ENCODE measurements around the gene KHDRBS1.
"Not testable (repeated sequence)": the region's sequence is repeated elsewhere in the genome, so short reads cannot be mapped to it uniquely, and the experiment has no call there.

Gene KHDRBS1

DNA sequence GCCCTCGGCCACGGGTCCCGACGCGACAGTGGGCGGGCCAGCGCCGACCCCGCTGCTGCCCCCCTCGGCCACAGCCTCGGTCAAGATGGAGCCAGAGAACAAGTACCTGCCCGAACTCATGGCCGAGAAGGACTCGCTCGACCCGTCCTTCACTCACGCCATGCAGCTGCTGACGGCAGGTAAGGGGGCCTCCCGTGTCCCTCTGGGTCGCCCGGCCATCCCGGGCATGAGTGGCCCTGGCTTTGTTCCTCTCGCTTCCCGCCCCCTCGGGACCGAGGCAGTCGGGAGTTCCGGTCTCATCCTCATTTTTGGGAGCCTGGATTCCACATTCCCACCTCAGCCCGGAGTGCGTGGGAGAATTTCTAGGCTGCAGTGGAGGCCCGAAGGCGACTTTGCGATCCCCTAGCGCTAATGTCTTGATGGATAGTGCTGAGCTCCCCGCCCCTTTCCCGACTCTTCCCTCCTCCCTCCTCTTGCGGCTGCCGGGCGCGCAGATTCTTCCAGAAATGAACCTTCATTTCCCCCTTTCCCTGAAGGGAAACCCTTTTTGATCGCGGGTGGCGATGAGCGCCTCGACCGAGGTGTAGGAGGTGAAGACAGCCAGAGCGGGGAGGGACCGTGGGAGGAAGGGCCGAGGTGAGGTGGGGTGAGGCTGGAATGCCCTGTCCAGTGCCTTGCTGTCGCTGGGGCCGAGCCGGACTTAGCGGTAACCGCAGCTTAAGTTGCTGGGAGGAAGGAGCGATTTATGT, 705 bp downstream of the KHDRBS1 start:
- peak; percentile 7 to 27 (median 10) for DNase-seq

GRCh38 chr1:32014948-32015273, 1.2 kb downstream of the KHDRBS1 start:
- DNase-seq: peak in 2 of 5 experiments; percentile 7 to 54

DNA sequence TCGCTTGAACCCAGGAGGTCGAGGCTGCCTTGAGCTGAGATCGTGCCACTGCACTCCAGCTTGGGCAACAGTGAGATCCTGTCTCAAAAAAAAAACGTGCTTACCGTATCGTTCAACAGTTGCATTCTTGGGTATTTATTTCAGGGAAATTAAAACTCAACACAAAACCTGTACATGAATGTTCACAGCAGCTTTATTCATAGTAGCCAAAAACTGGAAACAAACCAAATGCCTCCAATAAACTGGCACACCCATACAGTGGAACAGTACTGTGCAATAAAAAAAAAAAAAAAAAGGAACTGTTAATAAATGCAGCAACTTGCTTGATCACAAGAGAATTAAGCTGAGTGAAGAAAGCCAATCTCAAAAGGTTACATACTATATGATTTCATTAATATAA, 6.7 kb downstream of the KHDRBS1 start:
- DNase-seq: no peak

GRCh38 chr1:32021574-32022018, 7.9 kb downstream of the KHDRBS1 start:
- not testable (repeated sequence) for DNase-seq

GRCh38 chr1:32023351-32023750, 9.7 kb downstream of the KHDRBS1 start:
- no peak for DNase-seq

GRCh38 chr1:32025515-32025914, 11.8 kb downstream of the KHDRBS1 start:
- no peak for DNase-seq

DNA sequence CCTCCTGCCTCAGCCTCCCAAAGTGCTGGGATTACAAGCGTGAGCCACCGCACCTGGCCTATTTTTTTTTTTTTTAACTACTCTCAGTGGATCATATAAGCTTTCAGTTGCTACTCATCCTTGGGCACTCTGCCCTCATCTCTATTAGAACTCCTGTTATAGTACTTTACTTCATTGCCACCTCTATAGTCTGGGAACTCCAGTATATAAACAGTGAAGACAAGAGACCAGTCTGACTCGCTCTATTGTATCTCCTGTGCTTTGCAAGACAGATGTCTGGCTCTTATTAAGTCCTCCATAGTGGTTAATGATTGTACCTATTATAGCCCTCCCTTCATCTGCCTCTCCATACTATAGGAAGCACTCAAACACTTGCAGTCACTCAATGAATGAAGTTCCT, 15.1 kb downstream of the KHDRBS1 start:
- no peak for DNase-seq

DNA sequence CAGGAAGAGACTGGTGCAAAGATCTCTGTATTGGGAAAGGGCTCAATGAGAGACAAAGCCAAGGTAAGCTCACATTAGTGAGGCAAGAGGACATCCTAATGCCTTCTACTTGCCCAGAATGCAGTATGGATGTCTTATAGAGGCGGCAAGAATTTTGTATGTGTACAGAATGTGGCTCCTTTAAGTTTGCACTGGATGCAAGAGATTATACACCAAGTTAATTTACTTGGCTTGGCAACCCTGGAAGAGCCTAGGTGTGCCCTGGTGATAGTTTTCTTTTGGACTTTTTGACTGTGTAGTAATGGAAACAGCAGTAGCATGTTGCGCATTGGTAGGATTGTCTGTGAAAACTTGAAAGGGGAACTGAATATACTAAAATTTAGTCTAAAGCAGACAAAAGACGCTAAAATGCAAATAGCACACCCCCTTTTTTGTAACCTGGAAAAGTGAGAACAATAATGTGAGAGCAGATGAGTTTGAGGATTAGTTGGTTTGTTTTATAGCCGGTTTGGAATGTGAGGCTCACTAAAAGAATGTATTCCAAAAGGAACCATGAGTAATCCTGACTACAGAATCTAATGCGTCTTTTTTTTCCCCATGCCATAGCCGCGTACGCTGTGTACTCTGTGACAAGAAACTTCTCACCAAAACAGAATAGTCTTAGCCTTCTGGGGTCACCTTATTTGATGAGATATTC, 18.1 kb downstream of the KHDRBS1 start:
- no peak for DNase-seq

DNA sequence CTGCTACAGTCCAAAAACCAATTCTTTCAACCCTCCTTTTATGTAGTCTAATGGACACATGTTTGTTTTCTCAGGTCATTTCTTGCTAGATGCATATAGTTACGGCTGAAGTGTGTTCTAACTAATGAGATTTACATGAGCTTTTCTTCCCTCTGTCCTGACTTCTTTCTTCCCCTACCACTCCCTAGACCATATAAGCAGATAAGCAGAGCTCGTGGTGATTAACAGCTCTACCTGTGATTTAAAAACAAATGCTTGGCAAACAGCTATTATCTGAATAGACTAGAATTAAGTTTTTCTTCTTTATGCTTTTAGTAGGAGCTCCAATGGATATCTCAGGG, 18.6 kb downstream of the KHDRBS1 start:
- DNase-seq: no peak

DNA sequence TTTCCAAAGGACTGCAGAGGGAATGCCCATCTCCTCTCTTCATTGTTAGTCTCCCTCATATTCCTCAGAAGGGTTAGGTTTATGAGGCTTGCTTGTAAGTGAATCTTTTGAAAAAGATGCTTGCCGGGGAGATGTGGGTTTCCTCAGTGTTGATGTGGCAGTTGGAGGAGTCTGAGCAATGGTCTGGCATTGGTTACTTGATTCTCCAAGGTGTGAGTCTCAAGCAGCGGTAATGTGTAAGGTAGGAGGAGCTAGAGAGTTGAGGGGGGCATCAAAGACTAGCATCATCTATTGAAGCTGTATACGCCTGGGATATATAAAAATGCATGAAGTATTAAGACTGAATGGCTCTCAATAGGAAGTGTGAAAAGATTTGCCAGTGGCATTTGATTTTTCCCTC, 21.5 kb downstream of the KHDRBS1 start:
- DNase-seq: no peak

GRCh38 chr1:32040711-32041110, 27.0 kb downstream of the KHDRBS1 start:
- no peak for DNase-seq

DNA sequence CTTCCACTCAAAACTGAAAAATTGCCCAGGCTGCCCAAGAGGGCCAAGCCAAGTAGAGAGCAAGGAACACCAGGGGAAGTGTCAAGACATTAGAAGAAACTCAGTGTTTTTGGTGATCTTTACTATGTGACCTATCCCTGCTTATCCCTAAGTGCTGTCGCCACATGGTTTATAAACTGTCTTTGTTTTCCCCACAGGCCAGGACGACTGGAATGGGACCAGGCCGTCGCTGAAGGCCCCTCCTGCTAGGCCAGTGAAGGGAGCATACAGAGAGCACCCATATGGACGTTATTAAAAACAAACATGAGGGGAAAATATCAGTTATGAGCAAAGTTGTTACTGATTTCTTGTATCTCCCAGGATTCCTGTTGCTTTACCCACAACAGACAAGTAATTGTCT, 28.7 kb downstream of the KHDRBS1 start:
- no peak for DNase-seq

GRCh38 chr1:32044234-32044633, 30.6 kb downstream of the KHDRBS1 start:
- DNase-seq: no peak

- DNase-seq: no peak
Observed at GRCh38 chr1:32045772-32046171, 32.1 kb downstream of the KHDRBS1 start.

DNA sequence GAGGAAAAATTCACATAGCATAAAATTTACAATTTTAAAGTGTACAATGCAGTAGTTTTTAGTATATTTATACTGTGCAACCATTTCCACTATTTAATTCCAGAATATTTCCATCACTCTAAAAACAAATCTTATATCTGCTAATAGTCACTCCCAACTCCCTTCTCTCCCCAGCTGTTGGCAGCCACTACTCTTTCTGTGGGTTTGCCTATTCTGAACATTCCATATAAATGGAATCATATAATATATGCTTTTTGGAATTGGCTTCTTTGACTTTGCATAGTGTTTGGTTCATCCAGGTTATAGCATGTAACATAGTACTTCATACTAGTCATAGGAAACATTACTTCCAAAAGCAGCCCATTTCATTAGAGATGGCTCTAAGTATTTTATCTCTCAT, 34.0 kb downstream of the KHDRBS1 start:
- DNase-seq: no peak

DNA sequence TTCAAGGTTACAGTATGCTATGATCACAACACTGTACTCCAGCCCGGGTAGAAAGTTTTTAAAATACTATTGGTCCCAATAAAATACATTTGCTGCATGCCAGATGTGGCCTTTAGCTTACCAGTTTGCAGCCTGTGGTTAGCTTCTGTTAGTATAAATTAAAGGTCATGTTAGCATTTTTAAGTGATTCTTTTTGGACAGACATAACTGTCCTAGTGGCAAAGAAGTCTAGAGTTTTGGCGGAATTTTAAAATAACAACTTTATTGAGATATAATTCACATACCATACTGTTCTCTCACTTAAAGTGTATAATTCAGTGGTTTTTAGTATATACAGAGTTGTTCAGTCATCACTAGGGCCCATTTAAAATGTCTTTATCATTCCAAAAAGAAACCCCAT, 34.8 kb downstream of the KHDRBS1 start:
- no peak for DNase-seq

DNA sequence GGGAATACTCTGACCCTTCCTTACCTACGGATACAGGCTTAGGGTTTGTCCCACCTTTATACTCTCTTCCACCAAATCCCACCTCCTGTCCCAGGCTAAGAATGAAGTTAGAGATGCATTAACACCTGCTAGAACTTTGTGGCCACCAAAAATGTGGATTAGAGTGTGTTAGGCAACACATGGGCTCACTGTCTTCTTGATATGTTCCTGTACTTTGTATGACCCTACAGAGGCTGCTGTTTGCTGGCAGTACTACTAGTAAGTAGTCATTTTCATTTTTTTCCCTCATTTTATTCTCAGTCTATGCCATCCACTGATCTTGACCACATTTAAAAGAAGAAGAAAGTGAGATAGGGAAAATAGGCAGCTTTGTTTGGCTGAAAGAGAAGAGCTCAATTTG, 38.0 kb downstream of the KHDRBS1 start:
- no peak for DNase-seq

- DNase-seq: no peak
Observed at GRCh38 chr1:32052887-32053286, 39.2 kb downstream of the KHDRBS1 start.

GRCh38 chr1:32055416-32055815, 41.7 kb downstream of the KHDRBS1 start:
- DNase-seq: no peak

GRCh38 chr1:32056598-32056997, 42.9 kb downstream of the KHDRBS1 start:
- no peak for DNase-seq

DNA sequence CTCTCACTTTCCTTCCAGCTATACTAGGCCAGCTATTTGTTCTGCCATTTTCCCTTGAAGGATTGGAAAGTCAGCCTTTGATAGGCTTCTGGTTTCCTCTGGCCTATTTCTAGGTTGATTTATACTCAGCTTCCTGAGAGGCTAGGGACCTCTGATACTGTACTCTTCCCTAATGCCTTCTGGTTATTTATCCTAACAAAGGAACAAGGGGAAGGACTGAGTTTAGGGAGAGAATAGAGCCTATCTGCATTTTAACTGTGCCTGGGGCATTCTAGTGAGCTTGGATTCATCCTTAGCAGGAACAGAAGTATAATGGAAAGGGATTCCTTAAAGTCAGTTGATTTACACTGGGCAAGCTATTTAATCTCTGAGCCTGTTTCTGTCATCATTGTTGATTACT, 47.2 kb downstream of the KHDRBS1 start:
- DNase-seq: no peak

GRCh38 chr1:32062867-32063230, 49.2 kb downstream of the KHDRBS1 start:
- no peak for DNase-seq

DNA sequence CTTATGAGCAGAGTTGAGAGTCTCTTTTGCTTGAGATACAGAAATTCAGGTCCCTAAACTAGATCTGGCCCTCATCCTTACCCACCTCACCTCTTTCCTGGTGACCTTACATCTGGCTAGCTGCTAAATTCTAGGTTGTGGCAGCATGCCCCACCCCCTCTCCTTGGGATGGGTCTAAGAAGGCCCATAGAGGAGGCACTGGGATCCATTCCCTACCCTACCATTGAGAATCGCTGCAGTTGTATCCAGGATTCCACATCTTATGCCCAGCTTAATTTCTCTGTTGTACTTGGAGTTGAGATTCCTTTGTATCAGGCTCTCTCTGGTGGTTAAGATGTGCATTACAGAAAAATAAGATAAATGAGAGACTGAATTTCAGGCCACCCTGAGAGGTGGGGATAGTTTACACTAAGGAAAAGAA, 49.6 kb downstream of the KHDRBS1 start:
- peak in 1 of 5 experiments; percentile 45 for DNase-seq

DNA sequence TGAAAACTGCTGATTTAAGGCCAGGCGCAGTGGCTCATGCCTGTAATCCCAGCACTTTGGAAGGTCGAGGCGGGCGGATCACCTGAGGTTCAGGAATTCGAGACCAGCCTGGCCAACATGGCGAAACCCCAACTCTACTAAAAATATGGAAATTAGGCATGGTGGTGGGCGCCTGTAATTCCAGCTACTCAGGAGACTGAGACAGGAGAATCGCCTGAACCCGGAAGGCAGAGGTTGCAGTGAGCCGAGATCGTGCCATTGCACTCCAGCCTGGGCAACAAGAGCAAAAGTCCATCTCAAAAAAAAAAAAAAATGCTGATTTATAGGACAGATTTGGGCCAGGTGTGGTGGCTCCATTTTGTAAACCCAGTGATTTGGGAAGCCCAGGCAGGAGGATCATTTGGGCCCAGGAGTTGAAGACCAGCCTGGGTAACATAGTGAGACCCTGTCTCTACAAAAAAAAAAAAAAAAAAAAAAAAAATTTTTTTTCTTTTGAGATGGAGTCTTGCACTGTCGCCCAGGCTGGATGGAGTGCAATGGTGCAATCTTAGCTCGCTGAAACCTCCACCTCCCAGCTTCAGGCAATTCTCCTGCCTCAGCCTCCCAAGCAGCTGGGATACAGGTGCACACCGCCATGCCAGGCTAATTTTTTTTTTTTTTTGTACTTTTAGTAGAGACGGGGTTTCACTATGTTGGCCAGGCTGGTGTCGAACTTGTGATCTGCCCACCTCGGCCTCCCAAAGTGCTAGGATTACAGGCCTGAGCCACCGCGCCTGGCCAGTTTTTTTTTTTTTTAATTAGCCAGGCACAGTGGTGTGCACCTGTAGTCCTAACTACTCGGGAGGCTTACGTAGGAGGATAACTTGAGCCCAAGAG, 52.2 kb downstream of the KHDRBS1 start:
- DNase-seq: not testable (repeated sequence)

All from T-helper 2 cell (primary cell).